ENCODE measurements around the gene CAMSAP1.

Gene CAMSAP1

DNA sequence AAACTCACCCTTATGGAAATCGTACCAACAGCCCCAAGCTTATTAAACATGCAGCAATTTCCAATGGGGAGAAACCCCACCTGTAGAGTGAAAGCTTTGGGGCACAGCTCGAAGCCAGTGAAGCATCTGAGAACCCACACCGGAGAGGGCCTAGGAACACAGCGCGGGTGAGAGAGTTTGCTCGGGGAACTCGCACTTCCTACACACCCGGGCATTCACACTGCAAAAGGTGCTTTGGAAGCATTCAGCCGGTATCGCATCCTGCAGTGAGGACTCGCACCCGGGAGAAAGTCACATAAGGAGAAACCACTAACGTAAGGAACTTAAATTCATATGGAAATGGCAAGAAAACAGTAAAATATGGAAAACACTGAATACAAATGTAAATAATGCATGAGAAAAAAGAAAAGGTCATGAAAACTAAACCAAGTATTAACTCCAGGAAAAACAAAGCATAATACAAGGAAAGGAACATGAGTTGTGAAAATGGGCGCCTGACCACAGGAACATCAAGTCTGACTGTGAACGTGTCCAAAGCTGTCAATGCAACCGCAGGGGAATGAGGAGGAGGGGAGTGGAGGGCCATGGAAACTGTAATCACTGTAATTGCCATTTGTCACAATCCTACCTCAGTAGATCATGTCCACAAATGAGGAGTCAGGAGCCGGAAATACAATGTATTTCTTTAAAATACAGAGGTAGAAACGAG, 28.7 kb downstream of the CAMSAP1 start:
- DNase-seq: no peak

DNA sequence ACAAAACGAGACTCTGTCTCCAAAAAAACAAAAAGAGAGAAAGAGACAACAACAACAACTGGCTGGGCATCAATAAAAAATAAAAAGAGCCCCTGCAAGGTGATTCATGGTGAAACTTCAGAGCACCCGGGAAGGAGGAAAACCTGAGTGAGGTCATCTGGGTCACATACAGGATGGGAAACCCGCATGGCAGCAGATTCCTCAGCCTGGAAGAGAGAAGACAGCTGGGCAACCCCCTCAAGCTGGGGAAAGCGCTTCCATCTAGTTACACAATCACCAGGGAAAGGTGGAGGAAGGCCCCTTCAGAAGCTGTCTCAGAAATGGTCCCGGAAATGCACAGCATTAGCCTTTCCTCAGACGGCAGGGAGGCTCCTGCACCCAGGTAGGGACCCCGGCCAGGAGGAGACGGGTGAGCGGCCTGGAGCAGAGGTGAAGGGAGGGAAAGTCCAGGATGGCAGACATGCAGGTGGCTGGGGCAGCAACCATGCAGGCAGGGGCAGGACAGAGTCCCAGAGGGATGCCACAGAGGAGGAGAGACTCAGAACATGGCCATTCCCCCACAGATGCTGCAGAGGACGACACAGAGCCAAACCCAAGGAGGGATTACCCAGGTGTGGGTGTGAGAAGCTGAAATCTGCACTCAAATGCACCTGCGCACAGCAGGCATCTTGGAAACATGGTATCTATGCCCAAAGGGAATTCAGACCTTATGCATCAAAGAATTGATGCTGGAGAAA, 29.4 kb downstream of the CAMSAP1 start:
- no peak for DNase-seq

DNA sequence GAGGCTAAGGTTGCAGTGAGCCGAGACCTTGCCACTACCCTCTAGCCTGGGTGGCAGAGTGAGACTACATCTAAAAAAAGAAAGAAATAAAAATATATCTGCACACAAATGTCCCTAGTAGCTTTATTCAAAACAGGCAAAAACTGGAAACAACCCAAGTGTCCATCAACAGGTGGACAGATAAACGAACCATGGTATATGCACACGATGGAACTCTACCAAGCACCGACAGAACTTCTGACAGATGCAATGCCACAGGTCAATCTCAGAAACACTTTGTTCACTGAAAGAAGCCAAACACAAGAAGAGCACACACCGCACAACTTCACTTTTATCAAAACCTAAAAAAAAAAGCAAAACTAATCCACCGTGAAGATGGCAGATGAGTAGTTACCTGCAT, 30.4 kb downstream of the CAMSAP1 start:
- DNase-seq: no peak

DNA sequence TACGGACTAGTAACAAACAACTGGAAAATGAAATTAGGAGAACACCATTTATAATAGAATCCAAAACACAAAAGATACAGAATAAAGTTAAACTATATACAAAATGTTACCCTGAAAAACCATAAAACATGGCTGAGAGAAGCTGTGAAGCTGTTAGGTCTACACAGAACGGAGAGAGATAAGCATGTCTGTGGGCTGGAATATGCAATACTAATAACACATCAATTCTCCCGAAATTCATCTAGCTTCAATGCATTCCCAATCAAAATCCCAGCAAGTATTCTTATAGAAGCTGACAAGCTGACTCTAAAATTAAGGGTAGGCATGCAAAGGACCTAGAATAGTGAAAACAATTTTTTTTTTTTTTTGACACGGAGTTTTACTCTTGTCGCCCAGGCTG, 32.5 kb downstream of the CAMSAP1 start:
- DNase-seq: no peak

DNA sequence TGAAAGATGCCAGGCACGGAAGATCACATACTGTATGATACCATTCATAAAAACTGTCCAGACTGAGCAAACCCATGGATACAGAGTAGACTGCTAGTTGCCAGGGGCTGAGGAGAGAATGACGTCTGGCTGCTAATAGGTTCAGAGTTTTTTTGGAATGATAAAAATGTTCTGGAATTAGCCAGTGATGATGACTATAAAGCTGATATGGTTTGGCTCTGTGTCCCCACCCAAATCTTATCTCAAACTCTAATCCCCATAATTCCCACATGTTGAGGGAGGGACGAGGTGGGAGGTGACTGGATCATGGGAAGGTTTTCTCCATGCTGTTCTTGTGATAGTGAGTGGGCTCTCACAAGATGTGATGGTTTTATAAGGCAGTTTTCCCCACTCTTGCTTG, 37.4 kb downstream of the CAMSAP1 start:
- no peak for DNase-seq

DNA sequence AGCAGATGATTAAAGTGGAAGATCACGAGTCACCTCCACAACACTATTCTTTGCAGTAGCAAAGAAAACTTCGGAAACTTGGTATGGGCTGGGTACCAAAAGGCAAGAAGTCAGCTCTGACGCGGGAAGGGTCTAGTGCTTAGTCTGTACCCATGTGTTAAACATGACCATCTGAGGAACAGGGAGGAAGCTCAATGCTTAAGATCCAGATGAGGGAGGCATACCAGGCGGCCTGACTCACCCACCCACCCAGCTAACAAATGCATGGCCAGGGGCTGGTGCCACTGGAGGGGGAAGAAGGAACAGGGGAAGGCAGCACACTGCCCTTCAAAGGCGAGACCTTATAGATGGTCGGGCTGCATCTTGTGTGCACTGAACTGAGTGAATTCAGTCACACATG, 41.8 kb downstream of the CAMSAP1 start:
- DNase-seq: no peak

DNA sequence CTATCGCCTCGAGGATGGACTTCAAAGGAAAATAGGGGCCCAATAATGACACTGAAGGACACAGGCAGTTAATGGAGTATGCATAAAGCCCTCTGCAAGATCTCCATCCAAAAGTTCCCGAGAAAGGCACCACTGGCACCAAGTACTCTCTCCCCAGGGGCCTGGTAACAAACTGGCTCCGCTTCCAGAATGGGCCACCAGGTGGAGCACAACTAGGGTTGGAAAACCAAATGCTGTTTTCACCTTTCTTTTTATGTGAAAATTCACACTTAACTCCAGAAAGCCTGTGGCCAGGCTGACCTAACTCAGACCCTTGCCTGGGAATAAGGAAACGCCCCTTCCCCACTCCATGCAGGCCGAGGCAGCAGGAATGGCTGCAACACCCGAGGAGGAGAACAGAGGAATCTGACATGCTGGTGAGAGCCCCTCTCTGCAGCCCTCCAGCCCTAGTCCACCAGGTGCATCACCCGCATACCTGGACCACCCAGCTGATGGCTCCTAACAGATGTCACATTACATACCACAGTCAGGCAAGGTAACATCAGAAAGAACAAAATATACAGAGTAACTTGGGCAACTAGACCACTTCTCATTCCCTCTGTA, 42.8 kb downstream of the CAMSAP1 start:
- DNase-seq: peak; percentile 54 to 68

DNA sequence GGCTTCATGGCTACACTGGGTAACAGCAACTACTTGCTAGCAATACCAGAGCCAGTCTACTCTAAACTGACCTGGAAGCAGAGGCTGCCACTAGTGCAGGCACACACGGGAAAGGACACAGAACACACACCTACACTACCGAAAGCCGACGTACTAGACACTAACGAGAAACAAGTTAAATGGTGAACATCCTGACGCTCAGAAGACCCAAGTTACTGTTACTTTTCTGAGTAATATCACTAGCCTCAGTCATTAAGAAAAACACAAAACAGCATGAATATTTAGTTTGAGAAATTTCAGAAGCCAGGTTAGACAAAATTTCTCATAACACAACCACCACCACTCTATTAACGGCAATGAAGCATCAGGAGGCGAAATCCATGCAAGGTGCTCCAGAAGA, 44.5 kb downstream of the CAMSAP1 start:
- no peak for DNase-seq

DNA sequence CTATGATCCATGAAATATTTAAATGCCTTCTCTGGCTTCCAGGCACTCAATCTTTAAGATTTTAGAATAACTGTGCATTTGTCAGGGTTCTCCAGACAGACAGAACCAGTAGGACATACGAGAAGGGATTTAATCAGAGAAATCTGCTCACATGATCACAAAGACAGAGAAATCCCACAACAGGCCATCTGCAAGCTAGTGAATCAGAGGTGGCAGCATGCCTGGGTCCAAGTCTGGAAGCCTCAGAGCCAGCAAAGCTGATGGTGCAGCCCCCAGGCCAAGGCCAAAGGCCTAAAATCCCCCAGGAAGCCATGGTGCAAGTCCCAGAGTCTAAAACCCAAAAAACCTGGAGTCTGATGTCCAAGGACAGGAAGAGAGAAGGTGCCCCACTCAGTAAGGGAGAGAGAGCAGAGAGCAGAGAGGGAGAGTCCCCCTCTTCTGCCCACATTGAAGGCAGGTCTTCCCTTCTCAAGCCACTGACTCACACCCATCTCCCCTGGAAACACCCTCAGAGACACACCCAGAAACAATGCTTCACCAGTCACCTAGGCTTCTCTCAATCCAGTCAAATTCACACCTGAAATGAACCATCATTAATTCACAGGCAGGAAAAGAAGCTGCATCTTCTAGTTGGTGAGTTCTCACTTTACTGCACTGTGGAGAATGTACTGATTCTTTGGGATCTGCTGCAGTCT, 48.7 kb downstream of the CAMSAP1 start:
- DNase-seq: no peak

DNA sequence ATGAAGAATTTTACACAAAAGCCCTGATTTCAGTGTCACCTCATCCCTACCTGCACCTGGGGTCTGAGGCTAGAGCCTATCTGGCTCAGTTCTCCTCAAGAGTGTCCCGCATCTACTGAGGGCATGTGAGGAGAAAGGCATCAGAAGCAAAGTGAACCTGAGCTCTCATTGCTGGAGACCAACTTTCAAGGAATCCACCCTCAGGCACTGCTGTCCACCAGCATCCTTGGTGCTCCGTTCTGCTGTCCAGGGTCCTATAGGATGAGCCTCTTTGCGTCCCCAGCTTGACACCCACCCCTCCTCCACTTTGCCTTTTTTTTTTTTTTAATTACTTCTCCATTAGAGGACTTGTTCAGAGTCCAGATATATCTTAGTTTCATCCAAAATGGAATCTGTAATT, 49.5 kb downstream of the CAMSAP1 start:
- DNase-seq: no peak

DNA sequence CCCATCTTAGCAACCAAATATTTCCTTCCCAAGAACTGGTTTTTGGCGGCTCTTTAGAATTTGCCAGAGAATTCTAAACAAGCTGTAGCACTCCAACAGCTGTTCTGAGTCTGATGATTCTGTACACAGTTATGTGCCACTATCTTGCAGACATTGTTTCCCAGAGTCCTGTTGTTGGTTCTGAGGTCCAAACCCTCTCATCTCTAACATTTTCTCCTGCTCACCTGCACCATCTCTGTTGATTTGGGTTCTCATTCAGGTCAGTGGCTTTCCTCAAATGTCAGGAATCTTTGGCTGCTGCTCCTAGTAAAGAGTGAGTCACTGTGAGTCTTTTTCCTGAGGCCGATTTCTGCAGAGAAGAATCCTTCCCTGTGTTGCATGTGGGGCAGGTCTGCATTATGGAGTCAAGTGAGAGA, 50.0 kb downstream of the CAMSAP1 start:
- DNase-seq: no peak

DNA sequence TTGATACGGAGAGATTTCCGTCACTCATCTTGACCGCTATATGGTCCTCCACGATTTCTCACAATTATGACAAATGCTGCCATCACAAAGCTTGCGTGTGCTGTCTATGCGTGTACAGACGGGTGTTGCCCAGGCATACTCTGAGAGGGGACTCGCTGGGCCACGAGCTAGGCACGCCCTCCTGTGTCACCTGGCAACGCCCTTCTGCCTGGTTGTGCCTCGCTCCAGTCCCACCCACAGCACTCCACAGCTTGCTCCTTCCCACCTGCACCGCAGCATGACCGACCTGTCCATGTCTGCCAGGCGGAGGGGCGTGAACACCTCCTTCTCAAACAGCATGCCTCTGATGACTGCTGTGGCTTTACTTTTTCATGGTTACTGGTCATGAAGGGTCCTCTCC, 55.6 kb downstream of the CAMSAP1 start:
- no peak for DNase-seq

DNA sequence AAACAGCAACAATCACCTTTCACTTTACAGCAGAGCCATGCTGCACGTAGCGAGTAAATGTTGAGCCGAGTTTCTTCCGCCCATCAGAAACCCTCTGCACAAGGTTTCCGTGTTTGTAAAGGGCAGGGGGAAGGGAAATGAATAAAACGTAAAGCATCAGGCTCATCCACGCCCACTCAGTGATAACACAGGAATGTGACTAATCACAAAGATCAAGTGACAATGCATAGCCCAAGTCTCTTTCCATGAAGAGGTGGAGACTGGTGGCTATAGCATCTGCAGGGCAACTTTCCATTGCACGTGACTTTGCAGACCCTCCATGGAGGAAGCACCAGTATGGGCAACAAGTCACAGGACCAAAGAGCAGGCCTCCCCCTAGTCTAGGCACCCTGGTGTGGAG, 56.6 kb downstream of the CAMSAP1 start:
- DNase-seq: no peak

DNA sequence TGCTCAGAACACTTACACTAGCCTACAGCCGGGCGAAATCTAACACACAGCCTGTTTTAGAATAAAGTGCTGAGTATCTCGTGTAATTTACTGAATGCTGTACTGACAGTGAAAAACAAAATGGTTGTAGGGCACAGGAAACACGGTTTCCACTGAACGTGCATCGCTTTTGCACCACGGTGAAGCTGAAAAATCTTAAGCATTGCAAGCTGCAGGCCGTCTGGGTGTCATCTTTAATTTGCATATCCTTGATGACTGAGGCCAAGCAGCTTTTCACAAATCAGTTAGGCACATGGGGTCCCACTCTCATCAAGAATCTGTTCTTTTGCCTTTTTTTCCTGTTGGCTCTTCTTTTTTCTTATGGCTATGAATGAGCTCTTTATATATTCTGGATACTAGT, 58.2 kb downstream of the CAMSAP1 start:
- no peak for DNase-seq

DNA sequence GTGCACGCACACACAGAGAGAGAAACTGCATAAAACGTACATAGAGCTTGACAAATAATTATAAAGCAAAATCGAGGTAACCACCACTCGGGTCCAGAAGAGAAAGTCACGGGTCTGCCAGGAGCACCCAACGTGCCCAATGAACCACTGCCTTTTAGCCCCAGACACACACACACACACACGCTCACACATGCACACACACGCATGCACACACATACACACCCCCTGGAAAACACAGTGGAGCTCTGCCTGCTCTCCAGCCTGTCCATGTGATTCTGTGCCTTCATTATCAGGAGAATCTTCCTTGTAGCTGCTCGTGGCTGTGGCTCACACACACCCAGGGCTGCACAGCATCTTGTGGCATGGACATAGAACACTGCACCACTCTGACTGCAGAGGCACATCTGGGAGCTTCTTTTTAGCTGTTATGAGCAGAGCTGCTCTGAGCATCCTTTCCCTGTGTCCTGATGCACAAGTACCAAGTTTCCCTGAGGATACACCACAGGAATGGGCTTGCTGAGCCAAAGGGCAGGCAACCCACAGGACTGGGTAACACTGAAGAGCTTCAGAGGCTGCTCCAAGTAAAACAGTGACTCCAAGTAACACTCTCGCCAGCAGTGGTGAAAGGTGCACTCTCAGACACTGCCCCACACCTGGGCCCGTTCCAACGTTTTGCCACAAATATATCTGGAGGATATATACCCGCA, 58.9 kb downstream of the CAMSAP1 start:
- no peak for DNase-seq

DNA sequence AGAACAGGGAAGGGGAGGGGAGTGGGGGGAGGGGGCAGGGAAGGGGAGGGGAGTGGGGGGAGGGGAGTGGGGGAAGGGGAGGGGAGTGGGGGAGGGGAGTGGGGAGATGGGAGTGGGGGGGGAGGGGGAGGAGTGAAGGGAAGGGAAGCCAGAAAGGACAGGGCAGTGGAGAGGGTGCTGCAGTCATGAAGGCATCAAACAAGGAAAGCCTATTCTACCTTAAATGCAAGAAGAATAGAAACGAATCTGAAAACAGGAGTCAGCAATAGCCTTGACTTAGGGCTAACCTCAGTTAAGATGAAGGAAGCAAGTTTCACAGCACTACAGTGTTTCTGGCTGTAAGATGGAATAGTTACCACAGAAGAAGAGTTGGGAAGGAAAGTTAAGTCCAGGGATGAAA, 59.5 kb downstream of the CAMSAP1 start:
- DNase-seq: no peak

DNA sequence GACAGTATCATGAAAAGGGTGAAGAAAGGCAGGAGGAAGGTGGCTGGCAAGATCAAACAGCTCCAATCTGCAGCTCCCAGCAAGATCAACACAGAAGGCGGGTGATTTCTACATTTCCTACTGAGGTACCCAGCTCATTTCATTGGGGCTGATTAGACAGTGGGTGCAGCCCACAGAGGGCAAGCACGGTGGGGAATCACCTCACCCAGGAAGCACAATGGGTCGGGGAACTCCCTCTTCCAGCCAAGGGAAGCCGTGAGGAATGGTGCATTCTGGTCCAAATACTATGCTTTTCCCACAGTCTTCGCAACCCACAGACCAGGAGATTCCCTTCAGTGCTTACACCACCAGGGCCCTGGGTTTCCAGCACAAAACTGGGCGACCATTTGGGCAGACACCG, 66.8 kb downstream of the CAMSAP1 start:
- DNase-seq: no peak

DNA sequence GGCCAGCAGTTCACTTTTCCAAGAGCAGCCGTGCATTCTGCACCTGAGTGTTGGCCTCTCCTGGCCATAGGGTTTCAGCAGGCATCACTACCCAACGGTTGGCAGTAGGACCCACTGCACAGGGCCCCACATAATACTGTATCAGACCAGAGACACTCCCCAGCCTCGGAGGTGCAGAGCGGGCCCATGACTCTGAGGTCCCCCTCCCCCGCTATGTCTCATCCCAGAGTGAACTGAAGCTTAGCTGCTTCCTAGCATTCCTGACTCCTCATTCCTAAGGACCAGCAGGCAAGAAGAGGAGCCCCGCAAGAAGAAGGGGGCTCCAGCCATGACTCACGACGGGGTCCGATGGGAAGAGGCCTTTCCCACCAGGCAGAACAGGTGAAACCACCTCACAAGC, 67.2 kb downstream of the CAMSAP1 start:
- DNase-seq: no peak

DNA sequence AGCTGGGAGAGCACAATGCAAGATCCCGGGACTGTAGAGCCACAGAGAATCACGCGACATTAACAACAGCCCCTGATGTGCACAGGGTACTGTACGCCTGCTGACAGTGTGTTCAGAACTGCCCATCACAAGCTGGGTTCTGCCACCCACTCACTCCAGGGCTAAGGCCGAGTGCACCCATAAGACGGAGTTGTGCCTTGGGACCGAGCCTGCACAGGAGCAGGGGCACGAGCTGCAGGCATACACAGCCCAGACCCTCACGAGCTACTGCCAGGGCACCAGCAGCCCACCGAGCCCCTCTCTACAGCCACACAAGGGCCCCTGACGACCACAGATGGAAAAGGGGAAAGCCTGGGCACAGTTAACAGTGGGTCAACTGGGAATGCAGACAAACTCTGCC, 67.8 kb downstream of the CAMSAP1 start:
- DNase-seq: no peak

DNA sequence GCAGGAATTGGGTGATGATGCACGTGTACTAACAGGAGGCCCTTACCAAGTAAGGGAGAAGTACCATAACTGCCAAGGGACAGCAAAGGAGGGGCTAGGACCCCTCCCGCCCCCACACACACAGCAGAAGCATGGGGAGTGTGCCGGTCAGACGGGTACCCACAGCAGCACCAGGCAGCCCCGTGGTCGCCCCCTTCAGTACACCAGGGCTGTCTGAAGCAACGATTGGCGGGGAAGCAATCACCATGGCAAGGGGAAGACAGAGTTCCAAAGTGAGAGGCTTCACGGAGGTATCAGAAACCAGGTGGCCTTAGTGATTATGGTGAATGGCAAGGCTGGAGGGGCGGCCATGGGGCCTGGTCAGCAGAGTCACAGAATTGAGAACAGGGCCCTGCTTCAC, 72.2 kb downstream of the CAMSAP1 start:
- DNase-seq: no peak

DNA sequence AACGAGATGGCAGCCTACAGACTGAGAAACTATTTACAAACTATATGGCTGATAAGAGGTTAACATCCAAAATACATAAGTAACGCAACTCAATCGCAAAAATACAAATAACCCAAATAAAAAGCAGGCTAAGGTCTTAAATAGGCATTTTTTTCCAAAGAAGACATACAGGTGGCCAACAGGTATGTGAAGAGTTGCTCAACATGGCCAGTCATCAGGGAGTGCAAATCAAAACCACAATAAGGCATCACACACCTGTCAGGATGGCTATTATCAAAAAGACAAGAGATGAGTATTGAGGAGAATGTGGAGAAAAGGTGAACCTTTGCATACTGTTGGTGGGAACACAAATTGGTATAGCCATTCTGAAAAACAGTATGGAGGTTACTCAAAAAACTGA, 73.5 kb downstream of the CAMSAP1 start:
- no peak for DNase-seq

DNA sequence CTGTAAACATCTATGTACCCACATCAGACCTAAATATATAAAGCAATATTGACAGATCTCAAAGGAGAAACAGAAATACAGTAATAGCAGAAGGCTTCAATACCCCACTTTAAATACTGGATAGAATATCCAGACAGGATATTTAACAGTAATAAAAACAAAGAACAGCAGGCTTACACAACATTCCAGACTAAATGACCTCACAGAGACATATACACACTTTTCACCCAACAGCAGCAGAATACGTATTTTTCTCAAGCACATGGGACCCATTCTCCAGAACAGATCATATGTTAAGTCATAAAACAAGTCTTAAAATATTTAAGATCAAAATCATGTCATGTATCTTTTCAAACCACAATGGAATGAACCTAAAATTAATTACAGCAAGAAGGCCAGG, 76.8 kb downstream of the CAMSAP1 start:
- DNase-seq: no peak

DNA sequence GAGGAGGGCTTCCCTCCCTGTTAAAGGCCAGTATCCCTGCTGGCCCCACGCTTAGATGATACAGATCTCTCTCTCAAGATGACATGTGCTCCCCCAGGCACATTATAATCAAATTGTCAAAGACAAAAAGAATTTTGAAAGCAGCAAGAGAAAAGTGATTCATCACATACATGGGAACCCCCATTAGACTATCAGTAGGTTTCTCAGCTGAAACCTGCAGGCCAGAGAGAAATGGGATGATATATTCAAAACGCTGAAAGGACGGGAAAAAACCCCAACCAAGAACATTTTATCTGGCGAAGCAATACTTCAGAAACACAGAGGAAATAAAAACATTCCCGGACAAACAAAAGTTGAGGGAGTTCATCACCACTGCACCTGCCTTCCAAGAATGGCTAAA, 78.7 kb downstream of the CAMSAP1 start:
- DNase-seq: no peak
